Inflammatory macrophage treated with lipopolysaccharide for 4 hours (primary cell): ENCODE measurements around the gene SACS.

ENCODE experiments used
- DNase-seq: peaks from one replicate; pipeline ENCODE4 v3.0.0-alpha.2; 2020

The SACS gene

DNA sequence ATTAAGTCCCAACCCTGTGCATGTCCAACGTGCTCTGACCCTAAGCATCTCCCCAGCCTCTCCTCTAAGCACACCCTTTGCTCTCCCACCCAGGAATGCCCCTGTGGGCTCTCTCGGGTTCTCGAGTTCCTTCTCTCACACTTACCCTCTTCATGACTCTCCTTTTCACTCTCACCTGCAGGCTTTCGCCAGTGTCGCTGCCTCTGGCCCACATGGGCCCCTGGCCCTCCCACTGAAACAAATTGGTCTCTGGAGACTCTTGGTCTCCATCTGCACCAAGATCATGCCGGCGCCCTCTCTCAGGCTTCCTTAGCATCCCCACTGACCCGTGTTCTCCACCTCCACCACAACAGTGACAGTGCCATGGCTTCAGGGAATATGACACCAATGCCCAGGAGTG, 19.6 kb upstream of the SACS start:
- no peak for DNase-seq

DNA sequence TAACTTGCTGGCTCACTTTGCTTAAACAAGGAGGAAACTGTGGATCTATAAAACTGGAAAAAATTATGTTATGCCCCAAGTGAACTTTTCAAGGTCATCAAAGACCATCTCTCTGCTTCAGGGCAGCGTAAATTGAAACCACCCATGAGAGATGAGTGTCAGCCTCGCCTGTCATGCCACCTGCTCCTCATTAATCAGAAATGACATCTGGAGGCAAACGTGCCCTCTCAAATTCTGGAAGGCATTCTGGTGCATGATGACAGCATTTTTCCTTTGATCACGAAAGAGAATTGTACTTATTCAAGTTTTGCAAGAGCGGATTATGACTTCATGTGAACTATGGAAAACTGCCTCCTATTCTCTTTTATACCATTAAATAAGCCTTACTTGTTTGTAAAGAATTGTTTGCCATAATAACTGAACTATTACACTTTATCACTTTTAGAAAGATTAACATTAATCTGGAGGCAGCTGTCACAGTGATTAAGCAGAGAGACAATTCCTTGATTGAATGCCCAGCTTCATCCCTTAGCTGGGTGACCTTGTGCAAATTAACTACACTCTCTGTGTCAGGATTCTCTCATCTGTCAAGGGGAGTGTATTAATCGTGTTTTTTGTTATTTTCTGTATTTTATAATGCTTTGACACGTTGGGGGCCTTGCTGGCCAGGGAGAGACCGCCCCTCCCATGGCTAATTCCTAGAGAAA, 17.0 kb upstream of the SACS start:
- no peak for DNase-seq

- DNase-seq = no peak
These were observed 16.1 kb upstream of the SACS start for GRCh38 chr13:23449398-23450162.

DNA sequence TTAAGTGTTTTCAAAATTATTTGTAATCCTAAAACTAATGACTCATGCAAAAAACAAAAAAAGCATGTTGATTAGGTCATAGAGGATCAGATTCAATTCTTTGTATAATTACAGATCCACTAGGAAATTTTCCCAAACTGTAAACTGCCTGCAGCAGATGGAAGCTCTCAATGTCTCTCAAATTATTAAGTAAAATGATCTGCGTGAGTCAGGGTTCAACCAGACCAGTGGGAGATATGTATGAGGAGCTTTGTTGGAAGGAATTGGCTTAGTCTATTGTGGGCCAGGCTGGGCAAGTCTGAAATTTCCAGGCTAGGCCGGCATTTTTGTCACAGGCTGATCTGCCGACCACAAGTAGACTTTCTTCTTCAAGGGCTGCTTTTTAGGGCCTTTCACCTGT, 14.4 kb upstream of the SACS start:
- no peak for DNase-seq

DNA sequence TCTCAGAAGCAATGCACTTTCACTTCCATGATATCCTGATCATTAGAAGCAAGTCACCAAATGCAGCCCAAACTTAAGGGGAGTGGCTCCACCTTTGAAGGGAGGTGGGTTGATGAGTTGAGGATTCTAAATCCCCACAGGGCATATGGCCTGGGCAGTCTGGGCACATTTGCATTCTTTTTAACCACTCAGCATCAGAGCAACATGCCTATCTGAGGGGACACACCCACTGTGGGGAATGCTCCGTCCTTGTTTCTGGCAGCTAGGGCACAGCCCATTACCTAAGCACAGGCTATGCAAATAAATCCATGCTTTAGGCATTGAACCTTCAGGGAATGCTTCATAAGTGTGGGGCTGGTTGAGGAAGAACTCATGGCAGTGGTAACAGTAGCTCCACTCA, 12.3 kb upstream of the SACS start:
- no peak for DNase-seq

- DNase-seq = no peak
These were observed 10.4 kb upstream of the SACS start for GRCh38 chr13:23443878-23444277.

- DNase-seq = no peak
These were observed 9.6 kb upstream of the SACS start for GRCh38 chr13:23443110-23443509.

- peak; percentile 64 for DNase-seq
These were observed 7.5 kb upstream of the SACS start for GRCh38 chr13:23440821-23441618.

DNA sequence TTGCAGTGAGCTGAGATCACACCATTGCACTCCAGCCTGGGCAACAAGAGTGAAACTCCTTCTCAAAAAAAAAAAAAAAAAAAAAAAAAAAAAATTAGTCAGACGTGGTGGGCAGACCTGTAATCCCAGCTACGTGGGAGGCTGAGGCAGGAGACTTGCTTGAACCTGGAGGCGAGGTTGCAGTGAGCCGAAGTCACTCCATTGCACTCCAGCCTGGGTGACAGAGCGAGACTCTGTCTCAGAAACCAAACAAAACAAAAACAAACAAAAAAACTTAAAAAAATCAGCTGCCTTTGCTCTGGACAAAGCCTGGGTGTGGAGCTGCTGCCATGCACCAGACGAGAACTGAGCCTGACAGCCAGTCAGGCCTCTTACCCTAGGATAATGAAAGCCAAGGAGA, 6.8 kb upstream of the SACS start:
- DNase-seq = peak; percentile 36

GRCh38 chr13:23437916-23438315, 4.4 kb upstream of the SACS start:
- DNase-seq = no peak

- DNase-seq = no peak
These were observed 3.2 kb upstream of the SACS start for GRCh38 chr13:23436680-23437079.

GRCh38 chr13:23434491-23434890, 989 bp upstream of the SACS start:
- no peak for DNase-seq

DNA sequence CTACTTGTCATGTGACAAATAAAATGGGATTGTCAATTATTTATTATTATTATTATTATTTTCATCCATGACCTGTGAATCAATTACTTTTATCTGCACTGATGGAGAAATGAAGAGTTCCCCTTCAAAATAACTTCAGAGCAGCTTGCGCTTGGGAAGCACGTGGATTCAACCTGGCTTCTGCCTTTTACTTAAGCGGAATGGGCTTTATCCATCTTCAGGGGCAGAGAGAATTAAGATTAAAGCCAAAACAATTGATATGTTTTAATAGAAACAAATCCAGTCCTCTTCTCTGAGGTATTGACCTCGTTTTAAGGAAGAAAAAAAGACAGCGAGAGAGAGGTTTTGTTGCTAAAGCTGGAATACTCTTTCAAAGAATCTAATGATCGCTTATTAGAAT, 876 bp downstream of the SACS start:
- no peak for DNase-seq

- no peak for DNase-seq
These were observed 2.8 kb downstream of the SACS start for GRCh38 chr13:23430664-23431063.

DNA sequence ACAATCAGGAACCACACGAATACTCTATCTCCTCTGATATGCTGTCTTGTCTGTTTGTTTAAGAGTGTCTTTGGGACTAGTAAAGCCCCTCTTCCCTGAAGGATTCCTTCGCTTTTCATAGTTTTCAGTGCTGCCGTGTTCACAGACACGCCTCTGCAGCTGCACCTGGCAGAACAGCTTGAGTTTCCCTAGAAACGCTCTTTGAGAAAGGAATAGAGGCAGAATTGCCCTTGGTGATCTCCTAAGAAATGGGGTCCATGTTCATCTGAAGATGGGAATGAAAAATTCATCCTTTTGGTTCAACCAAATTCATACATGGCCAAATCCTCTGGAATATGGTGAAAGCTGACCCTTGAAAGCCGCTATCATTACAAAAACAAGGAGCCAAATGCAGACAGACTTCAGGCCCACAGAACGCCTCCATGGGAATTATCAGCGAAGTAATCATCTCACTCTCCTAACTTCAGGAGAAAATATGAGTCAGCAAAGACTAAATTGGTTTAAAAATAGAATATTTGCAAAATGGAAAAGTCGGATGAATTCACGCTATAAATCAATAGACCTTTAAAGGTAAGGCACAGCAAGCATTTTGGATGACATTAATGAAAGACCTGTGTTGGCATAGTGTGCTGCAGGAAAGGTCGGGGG, 5.5 kb downstream of the SACS start:
- no peak for DNase-seq

DNA sequence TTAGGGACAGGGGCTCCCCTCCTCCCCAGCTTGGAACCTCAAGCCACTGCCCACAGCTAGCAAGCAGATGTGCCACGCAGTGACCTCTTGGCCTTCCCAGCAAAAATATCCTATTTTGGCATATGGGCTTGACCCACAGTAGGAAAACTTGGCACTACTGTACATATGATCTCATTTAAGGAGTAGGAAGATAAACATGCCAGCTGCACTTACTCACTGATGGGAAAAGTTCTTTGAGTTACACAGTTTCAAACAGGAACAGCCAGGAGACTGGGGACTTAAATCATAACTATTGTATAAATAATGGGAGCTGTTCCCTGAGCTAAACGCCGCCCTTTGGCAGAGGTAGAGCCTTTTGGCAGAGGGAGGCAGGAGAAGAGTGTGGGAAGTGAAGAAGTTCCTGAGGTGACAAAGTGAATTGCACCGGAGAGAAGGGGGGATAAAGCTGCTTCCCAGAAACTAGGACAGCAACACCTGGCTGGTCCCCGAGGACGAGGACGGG, 6.1 kb downstream of the SACS start:
- DNase-seq = no peak

GRCh38 chr13:23421596-23421995, 11.9 kb downstream of the SACS start:
- DNase-seq = no peak

- DNase-seq = no peak
These were observed 14.5 kb downstream of the SACS start for GRCh38 chr13:23418776-23419683.

- no peak for DNase-seq
These were observed 18.8 kb downstream of the SACS start for GRCh38 chr13:23414682-23415081.

DNA sequence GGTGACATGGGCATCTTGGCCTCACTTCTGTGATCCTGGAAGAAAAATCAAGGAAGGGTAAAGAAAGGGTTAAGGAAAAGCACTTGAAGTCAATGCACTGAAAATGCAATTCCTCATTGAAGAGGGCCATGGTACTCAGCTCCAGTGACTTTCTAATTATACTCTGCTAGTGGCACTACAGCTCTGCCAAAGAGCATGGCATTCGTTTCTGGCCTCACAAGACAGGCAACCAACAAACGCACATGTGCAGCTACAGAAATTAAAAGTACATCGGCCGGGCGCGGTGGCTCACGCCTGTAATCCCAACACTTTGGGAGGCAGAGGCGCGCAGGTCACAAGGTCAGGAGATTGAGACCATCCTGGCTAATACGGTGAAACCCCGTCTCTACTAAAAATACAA, 21.8 kb downstream of the SACS start:
- no peak for DNase-seq

DNA sequence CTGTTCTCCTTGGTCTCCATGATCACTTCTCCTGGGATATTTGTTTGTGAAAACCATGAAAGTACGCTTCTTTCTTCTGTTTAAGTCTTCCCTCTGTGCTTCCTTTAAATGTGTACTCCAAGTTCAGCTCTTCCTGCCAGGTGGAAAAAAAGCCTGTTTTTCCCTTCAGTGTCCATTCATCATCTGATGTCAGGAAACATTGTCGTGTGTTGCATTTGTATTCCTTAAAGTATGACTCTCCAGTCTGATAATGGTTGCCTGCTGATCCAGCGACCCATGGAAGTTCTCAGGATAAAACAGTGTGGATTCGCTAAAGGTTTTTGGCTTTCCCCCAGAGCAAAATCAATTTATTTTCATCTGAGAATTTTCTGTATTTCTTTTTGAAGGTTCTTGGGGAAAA, 22.3 kb downstream of the SACS start:
- DNase-seq = no peak

DNA sequence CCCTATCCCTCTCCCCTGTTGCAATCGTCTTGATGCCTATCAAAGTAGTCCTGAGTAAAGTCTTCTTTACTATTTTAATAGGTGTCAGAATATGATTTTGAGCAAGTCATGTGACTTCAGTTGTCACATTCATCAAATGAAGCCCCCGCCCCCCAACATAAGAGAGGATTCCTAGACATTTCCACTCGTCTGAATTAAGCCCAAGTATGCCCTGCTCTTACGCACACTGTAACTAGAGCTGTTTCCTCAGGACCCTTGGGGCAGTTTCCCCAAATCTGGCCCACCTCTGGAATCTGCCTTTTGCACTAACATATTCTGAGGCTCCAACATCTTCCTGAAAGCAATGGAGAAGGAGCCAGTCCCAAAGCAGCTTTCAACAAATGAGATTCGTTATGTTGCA, 25.5 kb downstream of the SACS start:
- no peak for DNase-seq
